ENCODE data around the gene SLC36A1. TPM values are rescaled to one million over a fixed set of nuclear protein-coding genes. Genes with fewer than 3 reads are reported as not detected.

Gene SLC36A1
- total RNA-seq, 1 experiment from 2014 or later: 10.4 TPM

GRCh38 chr5:151475388-151475787, 28.0 kb downstream of the SLC36A1 start:
- CTCF ChIA-PET: interaction anchor here (0.6 to 1.3 kb wide), 3 partner anchors 24 to 48 kb away, joined by 3 to 7 read pairs (median 4); no protein-coding TSS in a partner anchor
- Mint-ChIP-seq H3K9me3 (ENCODE audit: unreplicated experiment) (no peaks in the 10 kb centered on the region), H3K27ac (ENCODE audit: low read depth, unreplicated experiment) (no peak overlapping the region), H3K27me3 (ENCODE audit: insufficient read depth, unreplicated experiment) (no peaks in the 10 kb centered on the region), H3K4me1 (ENCODE audit: insufficient read depth, unreplicated experiment) (no peaks in the 10 kb centered on the region), H3K36me3 (ENCODE audit: insufficient read depth, unreplicated experiment) (peaks cover 20% of the 10 kb centered on the region), H3K4me3 (ENCODE audit: unreplicated experiment) (no peak overlapping the region)
- intact Hi-C loops (cut with micrococcal nuclease): no loop called here
- DNase-seq (ENCODE audit: unreplicated experiment): no peak
- POLR2A ChIA-PET: interaction anchor here (1.3 kb wide), 1 partner anchor 27 kb away, joined by 3 read pairs; no protein-coding TSS in a partner anchor
- no peak for TF ChIP-seq CTCF (IDR thresholded peaks at IDR 0.05; ENCODE audit: unreplicated experiment)
- BruUV-seq (replicated peaks): no TSS peak

GRCh38 chr5:151476016-151476415, 28.6 kb downstream of the SLC36A1 start:
- no TSS peak for BruUV-seq (replicated peaks)
- Mint-ChIP-seq H3K27ac (ENCODE audit: low read depth, unreplicated experiment) (no peak overlapping the region), H3K36me3 (ENCODE audit: insufficient read depth, unreplicated experiment) (peaks cover 20% of the 10 kb centered on the region), H3K9me3 (ENCODE audit: unreplicated experiment) (no peaks in the 10 kb centered on the region), H3K27me3 (ENCODE audit: insufficient read depth, unreplicated experiment) (no peaks in the 10 kb centered on the region), H3K4me3 (ENCODE audit: unreplicated experiment) (no peak overlapping the region), H3K4me1 (ENCODE audit: insufficient read depth, unreplicated experiment) (no peaks in the 10 kb centered on the region)
- ChIA-PET CTCF (interaction anchor here (0.5 to 1.3 kb wide), 5 partner anchors 23 to 474 kb away, joined by 3 to 7 read pairs (median 3); no protein-coding TSS in a partner anchor), POLR2A (interaction anchor here (1.3 kb wide), 1 partner anchor 28 kb away, joined by 3 read pairs; no protein-coding TSS in a partner anchor)
- intact Hi-C loops (cut with micrococcal nuclease): no loop called here
- TF ChIP-seq CTCF (IDR thresholded peaks at IDR 0.05; ENCODE audit: unreplicated experiment): no peak
- no peak for DNase-seq (ENCODE audit: unreplicated experiment)

GRCh38 chr5:151477101-151477500, 29.7 kb downstream of the SLC36A1 start:
- Mint-ChIP-seq H3K27me3 (ENCODE audit: insufficient read depth, unreplicated experiment) (no peaks in the 10 kb centered on the region), H3K4me3 (ENCODE audit: unreplicated experiment) (no peak overlapping the region), H3K9me3 (ENCODE audit: unreplicated experiment) (no peaks in the 10 kb centered on the region), H3K27ac (ENCODE audit: low read depth, unreplicated experiment) (no peak overlapping the region), H3K4me1 (ENCODE audit: insufficient read depth, unreplicated experiment) (no peaks in the 10 kb centered on the region), H3K36me3 (ENCODE audit: insufficient read depth, unreplicated experiment) (peaks cover 27% of the 10 kb centered on the region)
- BruUV-seq (replicated peaks): no TSS peak
- POLR2A ChIA-PET: interaction anchor here (1.0 kb wide), 1 partner anchor 94 kb away, joined by 3 read pairs; no protein-coding TSS in a partner anchor
- CTCF ChIA-PET: interaction anchor here (0.7 to 2.2 kb wide), 4 partner anchors 13 to 351 kb away, joined by 3 to 7 read pairs (median 4); partner anchors contain the start of gene SLC36A1
- no peak for DNase-seq (ENCODE audit: unreplicated experiment)
- TF ChIP-seq CTCF (IDR thresholded peaks at IDR 0.05; ENCODE audit: unreplicated experiment): no peak
- intact Hi-C loops (cut with micrococcal nuclease): no loop called here

GRCh38 chr5:151480384-151481293, 33.2 kb downstream of the SLC36A1 start:
- Mint-ChIP-seq H3K9me3 (ENCODE audit: unreplicated experiment) (no peaks in the 10 kb centered on the region), H3K36me3 (ENCODE audit: insufficient read depth, unreplicated experiment) (peaks cover 28% of the 10 kb centered on the region), H3K4me1 (ENCODE audit: insufficient read depth, unreplicated experiment) (no peaks in the 10 kb centered on the region), H3K27me3 (ENCODE audit: insufficient read depth, unreplicated experiment) (no peaks in the 10 kb centered on the region), H3K4me3 (ENCODE audit: unreplicated experiment) (no peak overlapping the region), H3K27ac (ENCODE audit: low read depth, unreplicated experiment) (no peak overlapping the region)
- BruUV-seq (replicated peaks): no TSS peak
- POLR2A ChIA-PET: no interaction called here
- TF ChIP-seq CTCF (IDR thresholded peaks at IDR 0.05; ENCODE audit: unreplicated experiment): no peak
- intact Hi-C loops (cut with micrococcal nuclease): no loop called here
- no peak for DNase-seq (ENCODE audit: unreplicated experiment)
- CTCF ChIA-PET: interaction anchor here (0.6 kb wide), 1 partner anchor 68 kb away, joined by 3 read pairs; no protein-coding TSS in a partner anchor
